Skeletal muscle tissue (tissue), 4 donors: Measurements from ENCODE around the gene CACNA2D4. TPM values are rescaled to one million over a fixed set of nuclear protein-coding genes. Genes with fewer than 3 reads are reported as not detected.

Experiments
- H3K27ac ChIP-seq: one replicate; pipeline ENCODE4 v1.7.0; 2013; ENCODE audit warnings: mild to moderate bottlenecking, low read depth, low read length, inconsistent platforms
- H3K27me3 ChIP-seq, 3 donors: one replicate each; pipeline ENCODE4 v1.7.0; 2013; ENCODE audit warnings: low read length in 3 of 3; ENCODE audit not compliant: control insufficient read depth in 3 of 3, insufficient read depth in 3 of 3
- H3K36me3 ChIP-seq, 3 donors: one replicate each; pipeline ENCODE4 v1.7.0; 2013; ENCODE audit warnings: low read length in 3 of 3; ENCODE audit not compliant: control insufficient read depth in 3 of 3, insufficient read depth in 3 of 3
- H3K4me1 ChIP-seq, 3 donors: one replicate each; pipeline ENCODE4 v1.7.0; 2013; ENCODE audit warnings: low read length in 3 of 3, mild to moderate bottlenecking in 3 of 3; ENCODE audit not compliant: control insufficient read depth in 3 of 3, insufficient read depth in 3 of 3
- H3K4me3 ChIP-seq, 3 donors: one replicate each; pipeline ENCODE4 v1.7.0; 2013; ENCODE audit warnings: low read length in 3 of 3
- H3K9ac ChIP-seq, 3 donors: one replicate each; pipeline ENCODE4 v1.7.0; 2013; ENCODE audit warnings: low read length in 3 of 3, mild to moderate bottlenecking in 3 of 3, moderate library complexity in 2 of 3, low read depth in 1 of 3
- H3K9me3 ChIP-seq, 3 donors: one replicate each; pipeline ENCODE4 v1.7.0; 2013; ENCODE audit warnings: low read length in 3 of 3; ENCODE audit not compliant: control insufficient read depth in 3 of 3
- total RNA-seq: library from RNA; depleted of rRNA; stranded (reverse); fragments of >200 nt; gene quantifications from one replicate; pipeline ENCODE4 v1.2.3, GENCODE V29; 2014
- donor health status: Osteomylitis.

Gene CACNA2D4
- total RNA-seq, 1 donor from 2014 or later: 0.52 TPM

DNA sequence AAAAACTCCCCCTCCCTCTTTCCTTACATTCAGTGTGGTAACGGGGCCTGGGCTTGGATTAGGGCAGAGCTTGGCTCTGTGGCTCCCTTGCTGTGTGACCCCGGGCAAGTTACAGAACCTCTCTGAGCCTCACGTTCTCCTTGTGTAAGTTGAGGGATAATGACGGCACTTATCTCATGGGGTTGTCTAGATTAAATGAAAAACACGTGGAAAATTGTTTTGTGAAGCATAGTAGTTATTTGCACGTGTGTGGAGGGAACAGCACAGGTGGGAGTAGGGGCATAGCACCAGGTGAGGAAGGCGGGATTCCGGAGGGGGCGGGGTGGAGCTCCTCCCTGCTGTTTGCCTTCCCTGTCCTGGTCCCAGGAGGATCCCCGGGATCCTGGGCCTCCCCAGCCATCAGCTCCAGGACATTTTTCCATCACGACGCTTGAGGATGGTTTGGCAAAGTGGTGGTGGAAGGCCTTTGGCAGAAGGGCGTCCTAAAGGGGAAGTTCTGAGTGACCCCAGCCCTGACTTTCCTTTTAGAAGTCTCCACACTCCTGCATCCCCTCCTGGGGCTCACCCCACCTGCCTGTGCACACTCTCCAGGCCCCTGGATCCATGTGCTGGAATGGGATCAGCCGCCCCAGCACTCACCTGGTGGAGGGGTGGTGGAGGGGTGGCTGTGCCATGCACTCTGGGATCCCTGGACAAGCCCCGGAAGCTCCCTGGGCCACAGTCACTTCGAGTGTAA, 75.4 kb downstream of the CACNA2D4 start:
- Histone ChIP-seq H3K36me3 (no peaks in the 10 kb centered on the region), H3K9ac (no peak overlapping the region), H3K9me3 (no peaks in the 10 kb centered on the region), H3K4me3 (no peak overlapping the region), H3K27me3 (peaks cover 5 to 53% (median 53%) of the 10 kb centered on the region in 3 donors), H3K27ac (no peak overlapping the region), H3K4me1 (no peaks in the 10 kb centered on the region)

DNA sequence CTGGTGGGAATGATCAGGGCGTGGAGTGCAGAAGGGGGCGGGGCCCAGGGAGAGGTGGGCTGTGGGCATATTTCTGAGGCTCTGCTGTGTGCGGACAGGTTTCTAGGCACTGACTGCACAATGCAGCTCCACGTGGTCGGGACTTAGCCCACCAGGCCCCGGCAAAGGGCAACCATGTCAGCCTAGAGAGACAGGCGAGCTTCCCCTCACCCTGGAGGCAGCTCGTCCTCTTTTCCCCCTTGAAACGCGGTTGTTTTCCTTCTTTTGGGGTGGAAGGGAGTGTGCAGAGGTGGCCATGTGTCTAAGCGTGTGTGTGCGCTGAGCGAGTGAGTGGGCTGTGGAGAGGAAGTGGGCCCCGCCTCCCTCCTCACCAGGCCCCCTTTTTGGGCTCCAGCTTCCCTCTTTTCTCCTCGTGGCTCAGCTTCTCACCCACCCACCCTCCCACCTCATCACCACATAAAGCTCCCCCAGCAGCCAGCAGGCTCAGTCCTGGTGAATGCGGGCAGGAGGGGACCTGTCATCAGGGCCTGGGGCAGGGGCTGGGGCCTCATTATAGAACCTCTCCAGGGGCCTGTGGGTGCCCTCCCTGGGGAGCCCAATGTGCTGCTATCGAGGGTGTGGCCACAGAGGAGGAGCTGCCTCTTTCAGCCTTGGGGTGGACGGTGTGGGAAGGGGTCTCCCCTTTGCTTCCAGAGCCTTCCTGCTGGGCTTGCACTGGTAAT, 76.1 kb downstream of the CACNA2D4 start:
- Histone ChIP-seq H3K36me3 (no peaks in the 10 kb centered on the region), H3K4me3 (no peak overlapping the region), H3K9me3 (no peaks in the 10 kb centered on the region), H3K27me3 (peaks cover 5 to 58% (median 52%) of the 10 kb centered on the region in 3 donors), H3K4me1 (no peaks in the 10 kb centered on the region), H3K27ac (no peak overlapping the region), H3K9ac (no peak overlapping the region)

DNA sequence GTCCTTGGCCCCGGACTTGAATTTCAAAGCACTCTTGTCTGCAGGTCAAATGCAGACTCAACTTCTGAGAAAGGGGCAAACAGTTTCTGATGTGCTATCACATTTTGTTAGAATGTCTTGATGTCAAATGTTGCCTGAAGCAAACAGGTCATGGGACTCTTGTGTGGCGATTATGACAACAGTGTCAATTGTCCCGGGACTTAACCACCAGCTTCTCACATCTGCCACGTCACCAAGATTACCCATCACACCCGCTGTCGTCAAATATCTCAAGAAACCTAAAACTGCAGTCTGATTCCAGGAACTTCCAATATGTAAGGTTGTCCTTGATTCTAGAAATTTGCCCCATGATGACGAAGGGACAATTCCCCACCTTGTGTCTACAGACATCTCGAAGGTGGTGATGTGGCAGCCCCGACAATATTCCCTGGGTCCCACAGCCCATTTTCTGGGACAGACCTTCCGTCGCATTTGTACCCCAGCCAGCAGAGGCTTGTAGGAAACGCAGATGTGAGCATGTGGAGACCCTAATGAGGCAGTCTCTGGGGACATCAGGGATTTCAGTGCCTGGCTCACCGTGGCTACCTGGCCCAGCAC, 76.8 kb downstream of the CACNA2D4 start:
- Histone ChIP-seq H3K27ac (no peak overlapping the region), H3K9ac (no peak overlapping the region), H3K27me3 (peaks cover 5 to 64% (median 58%) of the 10 kb centered on the region in 3 donors), H3K9me3 (no peaks in the 10 kb centered on the region), H3K36me3 (no peaks in the 10 kb centered on the region), H3K4me1 (no peaks in the 10 kb centered on the region), H3K4me3 (no peak overlapping the region)

DNA sequence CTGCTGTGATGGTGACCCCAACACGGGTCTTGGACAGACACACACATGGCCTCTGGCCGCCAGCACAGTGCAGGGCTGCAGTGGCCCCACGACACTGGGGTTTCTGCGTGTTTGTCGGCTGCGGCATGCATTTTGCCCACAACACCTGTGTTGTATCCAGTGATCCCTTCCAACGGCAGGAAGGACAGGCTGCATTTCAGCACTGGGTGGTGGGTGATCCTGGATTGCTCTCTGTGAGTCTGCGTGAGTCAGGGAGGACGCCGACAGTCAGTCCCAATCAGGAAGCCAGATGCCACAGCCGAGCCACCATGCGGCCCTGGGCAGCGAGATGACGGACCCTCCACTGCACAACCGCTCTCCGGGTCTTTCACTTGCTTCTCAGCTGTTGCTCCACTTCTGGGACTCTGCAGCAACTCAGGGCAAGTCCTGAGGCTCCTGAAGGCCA, 77.4 kb downstream of the CACNA2D4 start:
- Histone ChIP-seq H3K27ac (no peak overlapping the region), H3K9ac (no peak overlapping the region), H3K4me1 (no peaks in the 10 kb centered on the region), H3K9me3 (no peaks in the 10 kb centered on the region), H3K4me3 (no peak overlapping the region), H3K27me3 (peaks cover 5 to 69% (median 57%) of the 10 kb centered on the region in 3 donors), H3K36me3 (no peaks in the 10 kb centered on the region)

DNA sequence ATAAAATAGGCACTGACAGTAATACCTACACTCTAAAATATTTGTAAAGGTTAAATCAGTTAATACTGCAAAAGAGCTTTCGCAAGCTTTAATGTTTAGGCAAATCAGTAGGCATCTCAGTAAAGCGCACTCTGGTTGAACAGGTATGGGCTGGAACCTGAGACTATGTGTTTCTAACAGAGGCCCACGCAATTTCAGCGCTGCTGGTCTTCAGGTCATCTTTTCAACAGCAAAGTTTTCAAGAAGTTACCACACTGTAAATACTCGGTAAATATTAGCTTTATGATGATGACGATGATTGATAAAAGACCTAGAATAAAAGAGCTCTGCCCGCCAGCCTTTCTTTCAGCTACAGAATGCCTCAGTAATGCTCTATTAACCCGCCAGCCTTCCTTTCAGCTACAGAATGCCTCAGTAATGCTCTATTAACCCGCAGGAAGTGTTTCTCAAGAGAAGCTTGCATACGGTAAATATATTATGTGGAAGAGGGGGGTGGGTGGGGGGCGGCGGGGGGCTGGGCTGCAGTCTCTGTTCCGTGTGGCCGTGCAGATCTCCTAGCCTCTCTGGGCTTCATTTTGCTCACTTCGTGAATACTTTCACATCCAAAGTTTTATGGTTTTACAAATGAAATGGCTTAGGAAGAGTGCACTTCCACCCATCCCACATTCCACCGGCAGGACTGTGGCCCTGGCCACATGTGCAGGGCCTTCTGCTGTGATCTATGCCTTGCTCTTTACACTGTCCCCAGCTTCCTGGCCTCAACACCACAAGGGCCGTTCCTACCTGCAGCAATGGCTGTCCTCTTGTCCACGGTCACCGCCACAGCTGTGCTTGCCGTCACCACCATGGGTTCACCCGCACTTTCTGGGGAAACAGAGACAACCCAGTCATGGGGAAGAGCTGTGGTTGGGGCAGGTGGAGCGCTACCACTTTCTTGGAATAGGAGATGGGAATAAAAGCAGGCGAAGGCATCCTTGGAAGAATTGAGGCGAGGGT, 78.2 kb downstream of the CACNA2D4 start:
- Histone ChIP-seq H3K9ac (no peak overlapping the region), H3K27ac (no peak overlapping the region), H3K4me3 (no peak overlapping the region), H3K27me3 (peaks cover 6 to 77% (median 64%) of the 10 kb centered on the region in 3 donors), H3K36me3 (no peaks in the 10 kb centered on the region), H3K9me3 (no peaks in the 10 kb centered on the region), H3K4me1 (no peaks in the 10 kb centered on the region)

DNA sequence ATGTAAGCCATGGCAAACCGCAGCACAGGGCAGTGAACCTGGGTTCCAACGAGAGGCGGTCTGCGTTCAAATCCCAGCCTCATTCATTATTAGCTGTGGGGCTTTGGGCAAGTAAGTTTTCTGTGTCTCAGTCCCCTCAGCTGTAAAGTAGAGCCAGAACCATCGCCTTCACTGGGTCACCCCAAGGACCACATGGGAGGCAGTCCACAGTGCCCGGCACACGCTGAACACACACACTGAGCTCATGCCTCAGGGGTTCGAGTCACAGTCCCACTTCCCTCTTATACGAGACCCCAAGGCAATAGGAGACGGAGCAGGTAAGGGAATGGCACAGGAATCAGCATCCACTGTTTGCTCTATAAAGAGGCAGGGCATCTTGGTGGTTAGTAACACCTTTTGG, 79.0 kb downstream of the CACNA2D4 start:
- Histone ChIP-seq H3K27me3 (peaks cover 10 to 79% (median 69%) of the 10 kb centered on the region in 3 donors), H3K4me3 (no peak overlapping the region), H3K36me3 (no peaks in the 10 kb centered on the region), H3K4me1 (no peaks in the 10 kb centered on the region), H3K27ac (no peak overlapping the region), H3K9me3 (no peaks in the 10 kb centered on the region), H3K9ac (no peak overlapping the region)

DNA sequence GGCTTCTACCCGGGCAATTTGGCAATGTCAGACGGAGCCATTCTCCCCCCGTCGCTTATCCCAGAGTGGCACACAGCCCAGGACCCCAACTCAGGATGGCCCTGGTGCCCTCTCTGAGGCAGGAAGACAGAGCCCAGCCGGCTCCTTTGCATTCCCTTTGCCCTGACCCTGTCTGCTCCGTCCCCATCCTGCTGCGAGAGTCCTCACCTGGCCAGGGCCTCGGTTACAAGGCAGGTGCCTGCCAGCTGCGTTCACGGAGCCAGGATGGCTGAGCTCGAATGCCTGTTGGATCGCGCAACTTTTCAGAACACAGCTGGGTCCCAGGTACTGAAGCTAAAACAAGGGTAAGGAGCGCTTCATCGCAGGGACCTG, 79.5 kb downstream of the CACNA2D4 start:
- H3K36me3 ChIP-seq: no peaks in the 10 kb centered on the region
- H3K27ac ChIP-seq: no peak overlapping the region
- peaks cover 10 to 74% (median 69%) of the 10 kb centered on the region in 3 donors for H3K27me3 ChIP-seq
- no peak overlapping the region for H3K9ac ChIP-seq
- H3K4me3 ChIP-seq: no peak overlapping the region
- H3K9me3 ChIP-seq: no peaks in the 10 kb centered on the region
- no peaks in the 10 kb centered on the region for H3K4me1 ChIP-seq

DNA sequence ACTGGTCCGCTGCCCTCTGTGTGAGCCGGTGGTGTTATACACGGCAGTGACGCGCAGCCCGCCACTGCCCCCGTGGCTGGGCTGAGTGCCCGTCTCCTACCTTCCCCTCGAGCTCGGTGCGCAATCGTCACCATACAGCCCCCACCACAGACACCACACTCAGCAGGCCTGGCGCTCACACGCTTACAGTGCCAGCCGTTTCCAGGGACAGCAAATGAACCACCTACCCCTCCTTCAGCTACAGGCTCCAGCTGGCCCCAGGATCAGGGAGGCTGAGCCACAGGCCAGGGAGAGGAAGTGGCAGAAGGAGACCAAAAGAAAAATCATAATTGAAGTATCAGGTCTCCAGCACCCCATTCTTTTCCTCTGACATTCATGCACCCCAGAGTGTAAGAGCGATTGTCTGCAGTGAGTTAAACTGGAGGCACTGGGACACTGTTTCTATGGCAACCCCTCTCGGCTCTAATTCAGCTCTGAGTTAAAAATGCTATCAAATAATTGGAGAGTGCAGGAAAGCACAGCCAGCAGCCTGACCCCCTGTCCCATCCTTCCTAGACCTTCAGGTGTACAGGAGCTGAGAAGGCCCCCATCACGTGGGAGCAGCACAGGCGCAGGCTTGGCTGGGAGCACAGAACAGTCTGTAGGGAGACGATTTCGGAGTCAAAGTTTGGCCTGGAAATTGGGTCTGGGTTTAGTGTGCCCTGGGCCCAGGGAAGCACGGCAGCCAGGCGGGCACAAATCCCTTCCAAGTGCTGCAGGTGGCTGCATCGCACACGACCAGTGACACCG, 80.1 kb downstream of the CACNA2D4 start:
- Histone ChIP-seq H3K9ac (no peak overlapping the region), H3K36me3 (no peaks in the 10 kb centered on the region), H3K27ac (no peak overlapping the region), H3K4me1 (no peaks in the 10 kb centered on the region), H3K9me3 (no peaks in the 10 kb centered on the region), H3K4me3 (no peak overlapping the region), H3K27me3 (peaks cover 10 to 78% (median 70%) of the 10 kb centered on the region in 3 donors)
